Upper lobe of left lung (tissue), 4 donors: ENCODE measurements around the gene ZNF618.

Source experiments
- CTCF ChIP-seq, 6 experiments: fragments of 450-650 bp in 4 of 6; fragments of 200-600 bp in 2 of 6; sonication (generic) in 2 of 6; IDR thresholded peaks; one replicate each; pipeline ENCODE4 v1.5.1; 2016 to 2019; ENCODE audit warnings: antibody characterized with exemption in 6 of 6
- EP300 ChIP-seq, 4 donors: sonication (generic); formaldehyde crosslinking; IDR thresholded peaks; one replicate each; pipeline ENCODE4 v1.5.1; 2017; ENCODE audit warnings: antibody characterized with exemption in 4 of 4, control low read depth in 2 of 4
- POLR2A ChIP-seq, 4 donors: fragments of 450-650 bp; IDR thresholded peaks; one replicate each; pipeline ENCODE4 v1.5.1; 2016 to 2017; ENCODE audit warnings: antibody characterized with exemption in 4 of 4, mild to moderate bottlenecking in 2 of 4
- POLR2AphosphoS5 ChIP-seq, 2 donors: sonication (generic); formaldehyde crosslinking; IDR thresholded peaks; one replicate each; pipeline ENCODE4 v1.5.1; 2017; ENCODE audit warnings: antibody characterized with exemption in 2 of 2

GRCh38 chr9:113872485-113873143, 3.5 kb upstream of the ZNF618 start:
- TF ChIP-seq POLR2AphosphoS5 (IDR thresholded peaks at IDR 0.05): no peak
- no peak for TF ChIP-seq POLR2A (IDR thresholded peaks at IDR 0.05)
- no peak for TF ChIP-seq CTCF (IDR thresholded peaks at IDR 0.05)
- no peak for TF ChIP-seq EP300 (IDR thresholded peaks at IDR 0.05)
